ENCODE data around the gene PPP2R2C.

The PPP2R2C gene

GRCh38 chr4:6332042-6332668 lies 140.3 kb downstream of the PPP2R2C start:
- no peak overlapping the region for H3K4me3 ChIP-seq (replicated peaks; ENCODE audit: low read depth, low read length)
- peak; percentile 85 for TF ChIP-seq CTCF (IDR thresholded peaks at IDR 0.05; ENCODE audit: low read depth, low read length, missing control alignments)
- no peak for DNase-seq (ENCODE audit: extremely low read depth, low read depth)

- TF ChIP-seq CTCF (IDR thresholded peaks at IDR 0.05; ENCODE audit: low read depth, low read length, missing control alignments) = no peak
- H3K4me3 ChIP-seq (replicated peaks; ENCODE audit: low read depth, low read length) = no peak overlapping the region
- no peak for DNase-seq (ENCODE audit: extremely low read depth, low read depth)
Observed at GRCh38 chr4:6331468-6331867, 140.9 kb downstream of the PPP2R2C start.

GRCh38 chr4:6331018-6331417 lies 141.4 kb downstream of the PPP2R2C start:
- H3K4me3 ChIP-seq (replicated peaks; ENCODE audit: low read depth, low read length) = no peak overlapping the region
- no peak for DNase-seq (ENCODE audit: extremely low read depth, low read depth)
- peak; percentile 64 for TF ChIP-seq CTCF (IDR thresholded peaks at IDR 0.05; ENCODE audit: low read depth, low read length, missing control alignments)

GRCh38 chr4:6330384-6330767 lies 142.0 kb downstream of the PPP2R2C start:
- no peak overlapping the region for H3K4me3 ChIP-seq (replicated peaks; ENCODE audit: low read depth, low read length)
- DNase-seq (ENCODE audit: extremely low read depth, low read depth) = no peak
- TF ChIP-seq CTCF (IDR thresholded peaks at IDR 0.05; ENCODE audit: low read depth, low read length, missing control alignments) = no peak

- no peak for TF ChIP-seq CTCF (IDR thresholded peaks at IDR 0.05; ENCODE audit: low read depth, low read length, missing control alignments)
- no peak overlapping the region for H3K4me3 ChIP-seq (replicated peaks; ENCODE audit: low read depth, low read length)
- no peak for DNase-seq (ENCODE audit: extremely low read depth, low read depth)
Observed at GRCh38 chr4:6329478-6330383, 142.7 kb downstream of the PPP2R2C start.

GRCh38 chr4:6328526-6328925 lies 143.9 kb downstream of the PPP2R2C start:
- no peak overlapping the region for H3K4me3 ChIP-seq (replicated peaks; ENCODE audit: low read depth, low read length)
- no peak for TF ChIP-seq CTCF (IDR thresholded peaks at IDR 0.05; ENCODE audit: low read depth, low read length, missing control alignments)
- DNase-seq (ENCODE audit: extremely low read depth, low read depth) = no peak
